HepG2 (cell line): Measurements from ENCODE around the gene GDF9.

Source experiments
- EP300 ChIP-seq, 3 experiments: sonication (generic) in 1 of 3; formaldehyde crosslinking in 1 of 3; IDR thresholded peaks; 2 replicates each; pipeline versions ENCODE4 v1.5.1 to v1.6.1; 2011 to 2020; ENCODE audit warnings: low read depth in 2 of 3, low read length in 2 of 3, borderline replicate concordance in 1 of 3, improper control_type of control experiment in 1 of 3, mild to moderate bottlenecking in 1 of 3, missing genetic modification reagents in 1 of 3, moderate library complexity in 1 of 3
- FOSL1 ChIP-seq: sonication (generic); formaldehyde crosslinking; IDR thresholded peaks from 2 replicates; pipeline ENCODE4 v1.9.0; 2021; ENCODE audit warnings: missing genetic modification reagents, borderline replicate concordance
- HDAC6 ChIP-seq: fragments of 200-600 bp; sonication (generic); IDR thresholded peaks from 2 replicates; pipeline ENCODE4 v1.7.0; 2017; ENCODE audit warnings: mild to moderate bottlenecking, antibody characterized with exemption, low read length, low read depth
- HNRNPLL ChIP-seq: fragments of 200-400 bp; formaldehyde crosslinking; IDR thresholded peaks from 2 replicates; pipeline ENCODE4 v1.6.1; 2017; ENCODE audit warnings: mild to moderate bottlenecking, low read depth, low read length; ENCODE audit not compliant: poor library complexity, severe bottlenecking
- HOXA7 ChIP-seq: sonication (generic); formaldehyde crosslinking; IDR thresholded peaks from 2 replicates; pipeline ENCODE4 v1.8.1; 2022; ENCODE audit warnings: mild to moderate bottlenecking, missing genetic modification reagents, moderate library complexity
- RBM22 ChIP-seq: fragments of 200-400 bp; formaldehyde crosslinking; optimal IDR thresholded peaks from 2 replicates; pipeline ENCODE3; 2017; ENCODE audit warnings: mild to moderate bottlenecking, low read length, moderate library complexity
- RFX5 ChIP-seq: IDR thresholded peaks from 2 replicates; pipeline ENCODE4 v1.6.1; 2011; ENCODE audit warnings: low read depth, low read length, improper control_type of control experiment
- U2AF1 ChIP-seq: fragments of 200-400 bp; formaldehyde crosslinking; optimal IDR thresholded peaks from 2 replicates; pipeline ENCODE3; 2017; ENCODE audit warnings: mild to moderate bottlenecking, low read depth, low read length
- ZZZ3 ChIP-seq: sonication (generic); formaldehyde crosslinking; IDR thresholded peaks from 2 replicates; pipeline ENCODE4 v1.4.0; 2020; ENCODE audit warnings: missing genetic modification reagents, mild to moderate bottlenecking, borderline replicate concordance
- TF ChIP-seq, protein P1 (sequence below): sonication (generic); formaldehyde crosslinking; IDR thresholded peaks from 2 replicates; pipeline ENCODE4 v1.9.0; 2021; ENCODE audit warnings: missing genetic modification reagents, borderline replicate concordance
- TF ChIP-seq, protein P2 (sequence below): sonication (generic); formaldehyde crosslinking; IDR thresholded peaks from 2 replicates; pipeline ENCODE4 v1.4.0; 2020; ENCODE audit warnings: missing genetic modification reagents

DNA sequence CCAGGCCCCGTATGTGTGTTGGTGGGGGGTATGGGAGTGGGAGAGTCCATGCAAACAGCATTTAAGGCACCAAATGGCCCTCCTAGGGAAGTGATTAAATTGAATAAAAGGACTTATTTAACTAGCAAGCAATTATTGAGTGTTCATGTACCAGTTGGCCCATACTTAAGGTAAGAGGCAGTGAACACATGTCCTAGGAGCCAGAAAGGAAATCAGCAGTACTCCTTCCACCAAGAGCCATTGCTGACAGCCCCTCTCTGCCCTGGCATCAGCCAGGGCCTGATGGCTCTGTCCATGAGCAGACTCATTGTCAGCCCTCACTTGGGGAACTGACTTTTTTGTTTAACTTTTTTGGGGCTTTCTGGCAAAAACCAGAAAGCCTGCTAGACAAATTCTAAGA lies 25.4 kb downstream of the GDF9 start:
- TF ChIP-seq RBM22: no peak
- no peak for TF ChIP-seq HDAC6
- TF ChIP-seq HNRNPLL: no peak
- TF ChIP-seq U2AF1: no peak
- TF ChIP-seq HOXA7 (CRISPR knock-in tag): no peak
- TF ChIP-seq, protein P1, sequence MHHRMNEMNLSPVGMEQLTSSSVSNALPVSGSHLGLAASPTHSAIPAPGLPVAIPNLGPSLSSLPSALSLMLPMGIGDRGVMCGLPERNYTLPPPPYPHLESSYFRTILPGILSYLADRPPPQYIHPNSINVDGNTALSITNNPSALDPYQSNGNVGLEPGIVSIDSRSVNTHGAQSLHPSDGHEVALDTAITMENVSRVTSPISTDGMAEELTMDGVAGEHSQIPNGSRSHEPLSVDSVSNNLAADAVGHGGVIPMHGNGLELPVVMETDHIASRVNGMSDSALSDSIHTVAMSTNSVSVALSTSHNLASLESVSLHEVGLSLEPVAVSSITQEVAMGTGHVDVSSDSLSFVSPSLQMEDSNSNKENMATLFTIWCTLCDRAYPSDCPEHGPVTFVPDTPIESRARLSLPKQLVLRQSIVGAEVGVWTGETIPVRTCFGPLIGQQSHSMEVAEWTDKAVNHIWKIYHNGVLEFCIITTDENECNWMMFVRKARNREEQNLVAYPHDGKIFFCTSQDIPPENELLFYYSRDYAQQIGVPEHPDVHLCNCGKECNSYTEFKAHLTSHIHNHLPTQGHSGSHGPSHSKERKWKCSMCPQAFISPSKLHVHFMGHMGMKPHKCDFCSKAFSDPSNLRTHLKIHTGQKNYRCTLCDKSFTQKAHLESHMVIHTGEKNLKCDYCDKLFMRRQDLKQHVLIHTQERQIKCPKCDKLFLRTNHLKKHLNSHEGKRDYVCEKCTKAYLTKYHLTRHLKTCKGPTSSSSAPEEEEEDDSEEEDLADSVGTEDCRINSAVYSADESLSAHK (CRISPR knock-in tag): no peak
- no peak for TF ChIP-seq EP300 (IDR thresholded peaks at IDR 0.05; ENCODE audit: low read depth in 2 of 2, low read length in 2 of 2)
- TF ChIP-seq EP300 (CRISPR knock-in tag; IDR thresholded peaks at IDR 0.05; ENCODE audit: borderline replicate concordance): no peak
- TF ChIP-seq ZZZ3 (CRISPR knock-in tag): no peak
- TF ChIP-seq, protein P2, sequence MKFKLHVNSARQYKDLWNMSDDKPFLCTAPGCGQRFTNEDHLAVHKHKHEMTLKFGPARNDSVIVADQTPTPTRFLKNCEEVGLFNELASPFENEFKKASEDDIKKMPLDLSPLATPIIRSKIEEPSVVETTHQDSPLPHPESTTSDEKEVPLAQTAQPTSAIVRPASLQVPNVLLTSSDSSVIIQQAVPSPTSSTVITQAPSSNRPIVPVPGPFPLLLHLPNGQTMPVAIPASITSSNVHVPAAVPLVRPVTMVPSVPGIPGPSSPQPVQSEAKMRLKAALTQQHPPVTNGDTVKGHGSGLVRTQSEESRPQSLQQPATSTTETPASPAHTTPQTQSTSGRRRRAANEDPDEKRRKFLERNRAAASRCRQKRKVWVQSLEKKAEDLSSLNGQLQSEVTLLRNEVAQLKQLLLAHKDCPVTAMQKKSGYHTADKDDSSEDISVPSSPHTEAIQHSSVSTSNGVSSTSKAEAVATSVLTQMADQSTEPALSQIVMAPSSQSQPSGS (CRISPR knock-in tag): no peak
- TF ChIP-seq RFX5: no peak
- TF ChIP-seq FOSL1 (CRISPR knock-in tag): no peak
